HG02943 (cell line): ENCODE measurements around the gene TBC1D9B.

Experiments used
- ATAC-seq: cut with Tn5 transposase; IDR thresholded peaks from one replicate; pipeline ENCODE4 v1.9.1; 2021; ENCODE audit warnings: mild to moderate bottlenecking, low read depth, moderate library complexity; ENCODE audit not compliant: unreplicated experiment

TBC1D9B gene

GRCh38 chr5:179907556-179908324 is at the start of gene TBC1D9B:
Gene TBC1D9B, minus strand, starts transcription at chr5:179907897. Its CDS starts 76 bp downstream, at chr5:179907821.
- peak; percentile 72 for ATAC-seq

- ATAC-seq = no peak
These were observed 47.9 kb upstream of the TBC1D9B start for GRCh38 chr5:179955630-179956029.

- ATAC-seq = no peak
These were observed 47.4 kb upstream of the TBC1D9B start for GRCh38 chr5:179955062-179955461.

- no peak for ATAC-seq
These were observed 46.7 kb upstream of the TBC1D9B start for GRCh38 chr5:179954434-179954833.

- no peak for ATAC-seq
These were observed 46.3 kb upstream of the TBC1D9B start for GRCh38 chr5:179953987-179954386.

GRCh38 chr5:179936976-179937681 is 29.4 kb upstream of the TBC1D9B start:
- ATAC-seq = no peak

GRCh38 chr5:179930788-179931473 is 23.2 kb upstream of the TBC1D9B start:
- ATAC-seq = no peak

- no peak for ATAC-seq
These were observed 20.1 kb upstream of the TBC1D9B start for GRCh38 chr5:179927824-179928223.

- no peak for ATAC-seq
These were observed 19.0 kb upstream of the TBC1D9B start for GRCh38 chr5:179926657-179927056.

- ATAC-seq = no peak
These were observed 15.7 kb upstream of the TBC1D9B start for GRCh38 chr5:179923436-179923835.

GRCh38 chr5:179920175-179920574 is 12.5 kb upstream of the TBC1D9B start:
- no peak for ATAC-seq

GRCh38 chr5:179919487-179920060 is 11.9 kb upstream of the TBC1D9B start:
- no peak for ATAC-seq

- no peak for ATAC-seq
These were observed 11.2 kb upstream of the TBC1D9B start for GRCh38 chr5:179918742-179919486.

- ATAC-seq = no peak
These were observed 8.8 kb upstream of the TBC1D9B start for GRCh38 chr5:179916523-179916922.

GRCh38 chr5:179915406-179915935 is 7.8 kb upstream of the TBC1D9B start:
- no peak for ATAC-seq

GRCh38 chr5:179914032-179914755 is 6.5 kb upstream of the TBC1D9B start:
- no peak for ATAC-seq

- no peak for ATAC-seq
These were observed 5.8 kb upstream of the TBC1D9B start for GRCh38 chr5:179913461-179913860.

- ATAC-seq = no peak
These were observed 5.3 kb upstream of the TBC1D9B start for GRCh38 chr5:179912951-179913350.

GRCh38 chr5:179912386-179912785 is 4.7 kb upstream of the TBC1D9B start:
- ATAC-seq = no peak
